Activated naive CD4-positive, alpha-beta T cell treated with anti-CD3 and anti-CD28 coated beads for 36 hours (primary cell): ENCODE measurements around the gene SYNPO. TPM values are rescaled to one million over a fixed set of nuclear protein-coding genes. Genes with fewer than 3 reads are reported as not detected.

Source experiments
- CTCF ChIA-PET: fragments of 350-600 bp; sonication (Branson Sonifier 250); formaldehyde crosslinking; loops from one replicate; lab custom pipeline; 2021; ENCODE audit warnings: antibody characterized with exemption; lab: Charles Lee
- DNase-seq: peaks from one replicate; pipeline ENCODE4 v3.0.0-alpha.2; 2020
- H3K27ac Mint-ChIP-seq: one replicate; pipeline ENCODE4 v1.8.0; 2021; ENCODE audit warnings: mild to moderate bottlenecking, mixed read lengths
- H3K27me3 Mint-ChIP-seq: one replicate; pipeline ENCODE4 v1.8.0; 2021; ENCODE audit warnings: low read depth, mixed read lengths
- H3K36me3 Mint-ChIP-seq: one replicate; pipeline ENCODE4 v1.8.0; 2021; ENCODE audit warnings: low read depth, mixed read lengths
- H3K4me1 Mint-ChIP-seq: one replicate; pipeline ENCODE4 v1.8.0; 2021; ENCODE audit warnings: low read depth, mixed read lengths
- H3K4me3 Mint-ChIP-seq: one replicate; pipeline ENCODE4 v1.8.0; 2021; ENCODE audit warnings: mild to moderate bottlenecking, moderate library complexity, mixed read lengths
- H3K9me3 Mint-ChIP-seq: one replicate; pipeline ENCODE4 v1.8.0; 2021; ENCODE audit warnings: mixed read lengths
- intact Hi-C: fragments of 100-400 bp; cut with micrococcal nuclease; formaldehyde crosslinking; loops from one replicate; pipeline ENCODE4 v1.15.1; 2023
- total RNA-seq, 2 experiments: library from RNA; stranded (reverse); gene quantifications; one replicate each; pipeline ENCODE4 v1.2.3, GENCODE V29; 2021

The SYNPO gene
- total RNA-seq, 2 experiments from 2014 or later: 0.14 to 0.17 TPM

- Mint-ChIP-seq H3K27ac (no peak overlapping the region), H3K4me3 (no peak overlapping the region), H3K4me1 (peaks cover 21% of the 10 kb centered on the region), H3K36me3 (no peaks in the 10 kb centered on the region), H3K9me3 (no peaks in the 10 kb centered on the region), H3K27me3 (peaks cover 2% of the 10 kb centered on the region)
- CTCF ChIA-PET: no interaction called here
- DNase-seq: no peak
- intact Hi-C loops: no loop called here
Observed at GRCh38 chr5:150619359-150620230, 20.9 kb upstream of the SYNPO start.

GRCh38 chr5:150621301-150621700, 19.2 kb upstream of the SYNPO start:
- intact Hi-C loops: no loop called here
- Mint-ChIP-seq H3K27me3 (peaks cover 4% of the 10 kb centered on the region), H3K9me3 (no peaks in the 10 kb centered on the region), H3K36me3 (no peaks in the 10 kb centered on the region), H3K27ac (no peak overlapping the region), H3K4me1 (peaks cover 24% of the 10 kb centered on the region), H3K4me3 (no peak overlapping the region)
- CTCF ChIA-PET: interaction anchor here (1.3 kb wide), 1 partner anchor 60 kb away, joined by 4 read pairs; no protein-coding TSS in a partner anchor
- no peak for DNase-seq

- intact Hi-C loops: loop anchor here (2.0 kb wide), 1 partner anchor 35 kb away; no protein-coding TSS in a partner anchor
- CTCF ChIA-PET: interaction anchor here (1.3 kb wide), 1 partner anchor 61 kb away, joined by 4 read pairs; no protein-coding TSS in a partner anchor
- Mint-ChIP-seq H3K27ac (no peak overlapping the region), H3K4me1 (peaks cover 26% of the 10 kb centered on the region), H3K9me3 (no peaks in the 10 kb centered on the region), H3K4me3 (no peak overlapping the region), H3K27me3 (peaks cover 4% of the 10 kb centered on the region), H3K36me3 (no peaks in the 10 kb centered on the region)
- DNase-seq: no peak
Observed at GRCh38 chr5:150622157-150622556, 18.3 kb upstream of the SYNPO start.

DNA sequence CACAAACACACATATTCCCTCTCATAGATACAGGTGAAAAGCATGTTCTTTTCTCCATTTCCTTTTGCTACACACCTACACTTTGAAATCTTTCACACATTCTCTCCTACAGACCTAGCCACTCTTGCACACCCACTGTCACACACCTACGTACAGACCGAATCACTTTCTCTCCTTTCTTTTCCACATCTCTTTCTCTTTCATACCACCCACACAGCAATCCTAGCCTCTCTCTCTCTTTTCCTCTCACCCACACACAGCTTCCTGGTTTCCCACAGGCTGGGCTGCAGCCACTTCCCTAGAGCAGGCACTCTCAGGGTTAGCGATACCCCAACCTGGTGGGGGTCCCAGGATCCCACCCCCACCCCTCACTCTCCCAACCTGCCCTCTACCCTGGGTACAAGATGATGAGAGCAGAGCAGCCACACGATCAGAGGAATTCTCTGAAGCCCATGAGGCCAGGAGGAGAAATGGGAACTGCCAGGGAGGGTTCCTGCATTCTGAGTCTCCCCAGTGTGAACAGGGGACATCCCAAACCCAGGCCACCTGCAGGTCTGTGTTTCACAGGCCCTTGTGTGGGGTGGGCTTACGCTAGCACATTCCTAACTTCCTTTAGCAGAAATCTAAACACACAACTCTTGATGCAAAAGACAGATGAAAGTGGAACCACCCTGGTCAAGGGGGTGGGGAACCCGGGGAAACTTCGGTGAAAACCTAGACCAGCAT, 17.1 kb upstream of the SYNPO start:
- peaks cover 4% of the 10 kb centered on the region for H3K27me3 Mint-ChIP-seq
- peaks cover 26% of the 10 kb centered on the region for H3K4me1 Mint-ChIP-seq
- intact Hi-C loops: loop anchor here (2.0 kb wide), 1 partner anchor 33 kb away; no protein-coding TSS in a partner anchor
- DNase-seq: no peak
- CTCF ChIA-PET: interaction anchor here (1.5 kb wide), 1 partner anchor 62 kb away, joined by 4 read pairs; no protein-coding TSS in a partner anchor
- H3K4me3 Mint-ChIP-seq: peak overlapping the region; percentile 71
- H3K27ac Mint-ChIP-seq: no peak overlapping the region
- no peaks in the 10 kb centered on the region for H3K36me3 Mint-ChIP-seq
- no peaks in the 10 kb centered on the region for H3K9me3 Mint-ChIP-seq

DNA sequence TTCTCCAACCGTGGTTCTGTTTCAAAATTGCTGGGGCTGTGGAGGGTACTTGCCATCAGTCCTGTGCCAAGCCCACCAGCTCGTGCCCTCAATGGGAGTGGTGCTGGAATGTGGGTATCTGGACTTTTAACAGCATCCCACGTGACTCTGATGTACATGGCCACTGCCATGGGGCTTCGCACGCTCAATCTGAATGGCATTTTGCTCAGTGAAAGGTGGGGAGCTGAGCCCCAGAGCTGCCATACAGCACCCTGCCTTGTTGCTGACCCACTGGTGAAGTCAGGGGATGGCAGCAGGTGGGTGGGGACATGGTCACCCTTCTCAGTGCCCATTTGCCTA, 16.6 kb upstream of the SYNPO start:
- no peak for DNase-seq
- peak overlapping the region; percentile 71 for H3K4me3 Mint-ChIP-seq
- H3K9me3 Mint-ChIP-seq: no peaks in the 10 kb centered on the region
- CTCF ChIA-PET: interaction anchor here (1.5 kb wide), 1 partner anchor 63 kb away, joined by 4 read pairs; no protein-coding TSS in a partner anchor
- peaks cover 4% of the 10 kb centered on the region for H3K27me3 Mint-ChIP-seq
- H3K27ac Mint-ChIP-seq: no peak overlapping the region
- no peaks in the 10 kb centered on the region for H3K36me3 Mint-ChIP-seq
- H3K4me1 Mint-ChIP-seq: peaks cover 26% of the 10 kb centered on the region
- intact Hi-C loops: loop anchor here (2.0 kb wide), 1 partner anchor 33 kb away; no protein-coding TSS in a partner anchor

DNA sequence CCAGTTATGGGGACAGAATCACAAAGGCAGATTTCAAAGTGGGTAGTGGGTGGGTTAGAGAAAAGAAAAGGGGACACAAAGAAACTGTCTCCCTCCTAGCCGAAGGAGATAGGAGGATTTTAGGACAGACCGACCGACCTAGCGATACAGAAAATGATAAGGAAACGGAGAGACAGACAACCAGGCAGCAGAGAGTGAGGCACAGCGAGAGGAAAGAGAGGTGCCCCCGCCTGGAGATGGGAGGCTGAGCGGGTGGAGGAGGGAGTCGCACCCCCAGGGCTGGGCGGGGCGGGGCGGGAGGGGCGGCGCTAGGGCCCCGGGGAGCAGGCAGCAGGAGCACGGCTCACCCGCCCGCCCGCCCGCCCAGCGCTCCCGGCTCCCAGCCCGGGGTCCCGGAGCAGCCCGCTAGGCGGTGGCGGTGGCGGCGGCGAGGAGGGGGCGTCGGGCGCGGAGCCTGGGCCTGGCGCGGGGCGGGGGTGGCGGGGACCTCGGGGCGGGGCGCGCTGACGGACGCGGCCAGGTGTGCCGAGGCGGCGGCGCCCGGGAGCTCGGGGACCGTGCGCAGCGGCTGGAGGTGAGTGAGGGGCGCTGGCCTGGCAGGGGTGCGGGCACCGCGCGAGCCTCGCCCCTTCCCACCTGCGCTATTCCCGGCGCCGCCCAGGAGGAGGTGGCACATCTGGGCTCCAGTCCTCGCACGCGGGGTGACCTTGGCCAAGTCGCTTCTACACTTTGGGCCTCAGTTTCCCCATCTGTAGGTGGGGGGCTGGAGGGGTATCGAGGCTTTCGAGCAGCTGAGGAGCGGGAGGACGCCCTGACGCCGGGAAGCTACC, 15.9 kb upstream of the SYNPO start:
- intact Hi-C loops: no loop called here
- H3K4me3 Mint-ChIP-seq: peak overlapping the region; percentile 71
- CTCF ChIA-PET: interaction anchor here (0.5 to 1.5 kb wide), 2 partner anchors 64 to 614 kb away, joined by 3 to 4 read pairs; no protein-coding TSS in a partner anchor
- peaks cover 26% of the 10 kb centered on the region for H3K4me1 Mint-ChIP-seq
- no peak overlapping the region for H3K27ac Mint-ChIP-seq
- peaks cover 4% of the 10 kb centered on the region for H3K27me3 Mint-ChIP-seq
- DNase-seq: peak; percentile 44
- no peaks in the 10 kb centered on the region for H3K9me3 Mint-ChIP-seq
- H3K36me3 Mint-ChIP-seq: no peaks in the 10 kb centered on the region

GRCh38 chr5:150625164-150625535, 15.3 kb upstream of the SYNPO start:
- no peak for DNase-seq
- Mint-ChIP-seq H3K27ac (no peak overlapping the region), H3K36me3 (no peaks in the 10 kb centered on the region), H3K27me3 (peaks cover 4% of the 10 kb centered on the region), H3K9me3 (no peaks in the 10 kb centered on the region), H3K4me3 (no peak overlapping the region), H3K4me1 (peaks cover 26% of the 10 kb centered on the region)
- CTCF ChIA-PET: interaction anchor here (0.5 kb wide), 1 partner anchor 614 kb away, joined by 3 read pairs; no protein-coding TSS in a partner anchor
- intact Hi-C loops: no loop called here

- DNase-seq: no peak
- Mint-ChIP-seq H3K4me3 (no peak overlapping the region), H3K36me3 (no peaks in the 10 kb centered on the region), H3K4me1 (peaks cover 26% of the 10 kb centered on the region), H3K27me3 (peaks cover 4% of the 10 kb centered on the region), H3K27ac (no peak overlapping the region), H3K9me3 (no peaks in the 10 kb centered on the region)
- intact Hi-C loops: no loop called here
- CTCF ChIA-PET: interaction anchor here (0.9 kb wide), 1 partner anchor 66 kb away, joined by 3 read pairs; no protein-coding TSS in a partner anchor
Observed at GRCh38 chr5:150625831-150626746, 14.4 kb upstream of the SYNPO start.

DNA sequence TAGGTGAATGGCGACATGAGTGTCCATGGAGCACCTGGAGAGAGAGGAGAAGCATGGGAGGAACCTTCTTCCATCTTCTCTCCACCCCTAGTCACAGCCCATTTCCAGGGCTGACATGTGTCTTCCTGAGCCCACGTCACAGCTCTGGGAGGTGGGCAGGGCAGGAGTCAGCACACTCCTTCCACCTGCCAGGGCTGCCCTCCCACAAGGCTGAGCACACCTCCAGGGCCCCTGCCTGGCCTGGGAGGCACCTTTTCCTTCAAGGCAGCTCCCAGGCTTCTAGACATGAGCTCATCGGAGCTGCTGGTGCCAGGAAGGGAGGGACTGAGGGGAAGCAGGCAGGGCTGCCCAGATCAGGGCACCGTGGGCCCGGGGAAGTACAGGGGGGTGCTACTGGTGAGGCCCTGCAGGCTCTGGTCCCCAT, 13.6 kb upstream of the SYNPO start:
- no peak overlapping the region for H3K27ac Mint-ChIP-seq
- peaks cover 26% of the 10 kb centered on the region for H3K4me1 Mint-ChIP-seq
- peaks cover 4% of the 10 kb centered on the region for H3K27me3 Mint-ChIP-seq
- H3K36me3 Mint-ChIP-seq: no peaks in the 10 kb centered on the region
- no peak overlapping the region for H3K4me3 Mint-ChIP-seq
- CTCF ChIA-PET: interaction anchor here (0.9 kb wide), 1 partner anchor 67 kb away, joined by 3 read pairs; no protein-coding TSS in a partner anchor
- DNase-seq: no peak
- no peaks in the 10 kb centered on the region for H3K9me3 Mint-ChIP-seq
- intact Hi-C loops: no loop called here

GRCh38 chr5:150627731-150628545, 12.5 kb upstream of the SYNPO start:
- CTCF ChIA-PET: interaction anchor here (0.7 kb wide), 1 partner anchor 30 kb away, joined by 4 read pairs; no protein-coding TSS in a partner anchor
- Mint-ChIP-seq H3K9me3 (no peaks in the 10 kb centered on the region), H3K4me3 (no peak overlapping the region), H3K36me3 (no peaks in the 10 kb centered on the region), H3K27ac (no peak overlapping the region), H3K4me1 (peaks cover 19% of the 10 kb centered on the region), H3K27me3 (peaks cover 4% of the 10 kb centered on the region)
- intact Hi-C loops: no loop called here
- DNase-seq: no peak
